CD4-positive, CD25-positive, alpha-beta regulatory T cell (primary cell): Measurements from ENCODE around the gene SLC27A6. TPM values are rescaled to one million over a fixed set of nuclear protein-coding genes. Genes with fewer than 3 reads are reported as not detected.
"Not testable (repeated sequence)": the region's sequence is repeated elsewhere in the genome, so short reads cannot be mapped to it uniquely, and the experiment has no call there.

ENCODE experiments used
- ATAC-seq, 2 donors: fragments of 150-1000 bp; cut with Tn5 transposase; one replicate each; pipeline ENCODE4 v1.10.0; 2021; ENCODE audit warnings: low read depth in 2 of 2, moderate number of reproducible peaks in 2 of 2, moderate library complexity in 1 of 2
- DNase-seq, 3 donors: peaks; one replicate each; pipeline versions ENCODE4 v3.0.0 to v3.0.0-alpha.2; 2012 to 2022; ENCODE audit warnings: mixed read lengths in 1 of 3
- H3K27ac ChIP-seq: one replicate; pipeline ENCODE4 v1.7.0; 2013; ENCODE audit warnings: mild to moderate bottlenecking, low read length; ENCODE audit not compliant: insufficient read depth, poor library complexity, severe bottlenecking
- H3K27me3 ChIP-seq: one replicate; pipeline ENCODE4 v1.7.0; 2013; ENCODE audit warnings: low read length; ENCODE audit not compliant: control insufficient read depth, insufficient read depth
- H3K36me3 ChIP-seq: one replicate; pipeline ENCODE4 v1.7.0; 2013; ENCODE audit warnings: mild to moderate bottlenecking, low read length, moderate library complexity; ENCODE audit not compliant: control insufficient read depth, insufficient read depth
- H3K4me1 ChIP-seq: 2 replicates; pipeline ENCODE4 v1.7.0; 2013; ENCODE audit warnings: mild to moderate bottlenecking, low read length; ENCODE audit not compliant: insufficient read depth, control insufficient read depth, poor library complexity, severe bottlenecking
- H3K4me3 ChIP-seq: one replicate; pipeline ENCODE4 v1.7.0; 2013; ENCODE audit warnings: low read depth, mild to moderate bottlenecking, low read length, moderate library complexity
- H3K9me3 ChIP-seq, 2 experiments: 1 replicate in 1 of 2; 2 replicates in 1 of 2; pipeline ENCODE4 v1.7.0; 2013; ENCODE audit warnings: low read length in 2 of 2, mild to moderate bottlenecking in 1 of 2, moderate library complexity in 1 of 2; ENCODE audit not compliant: control insufficient read depth in 2 of 2
- H3K27ac Mint-ChIP-seq, 3 donors: one replicate each; pipeline ENCODE4 v1.8.0; 2020 to 2022; ENCODE audit warnings: mild to moderate bottlenecking in 3 of 3, mixed read lengths in 3 of 3, moderate library complexity in 2 of 3
- H3K27me3 Mint-ChIP-seq: one replicate; pipeline ENCODE4 v1.8.0; 2022; ENCODE audit warnings: mild to moderate bottlenecking, mixed read lengths
- H3K36me3 Mint-ChIP-seq: one replicate; pipeline ENCODE4 v1.8.0; 2020; ENCODE audit warnings: mixed read lengths
- H3K4me1 Mint-ChIP-seq, 4 donors: one replicate each; pipeline ENCODE4 v1.8.0; 2020 to 2022; ENCODE audit warnings: mixed read lengths in 4 of 4, mild to moderate bottlenecking in 1 of 4
- H3K4me3 Mint-ChIP-seq, 4 donors: one replicate each; pipeline ENCODE4 v1.8.0; 2020 to 2022; ENCODE audit warnings: mild to moderate bottlenecking in 4 of 4, mixed read lengths in 4 of 4, moderate library complexity in 3 of 4
- H3K9me3 Mint-ChIP-seq, 7 donors: one replicate each; pipeline ENCODE4 v1.8.0; 2020 to 2022; ENCODE audit warnings: mixed read lengths in 7 of 7, mild to moderate bottlenecking in 3 of 7, moderate library complexity in 2 of 7
- polyA plus RNA-seq, 4 donors: library from polyadenylated mRNA; unstranded; fragments of 300-500 nt; fragmentation: Illumina TruSeq; gene quantifications; one replicate each; pipeline ENCODE4 v1.2.3, GENCODE V29; 2021
- total RNA-seq: library from RNA; stranded (reverse); gene quantifications from one replicate; pipeline ENCODE4 v1.2.3, GENCODE V29; 2022

SLC27A6 gene
- total and polyA plus RNA-seq, 5 donors from 2014 or later, result not detected

DNA sequence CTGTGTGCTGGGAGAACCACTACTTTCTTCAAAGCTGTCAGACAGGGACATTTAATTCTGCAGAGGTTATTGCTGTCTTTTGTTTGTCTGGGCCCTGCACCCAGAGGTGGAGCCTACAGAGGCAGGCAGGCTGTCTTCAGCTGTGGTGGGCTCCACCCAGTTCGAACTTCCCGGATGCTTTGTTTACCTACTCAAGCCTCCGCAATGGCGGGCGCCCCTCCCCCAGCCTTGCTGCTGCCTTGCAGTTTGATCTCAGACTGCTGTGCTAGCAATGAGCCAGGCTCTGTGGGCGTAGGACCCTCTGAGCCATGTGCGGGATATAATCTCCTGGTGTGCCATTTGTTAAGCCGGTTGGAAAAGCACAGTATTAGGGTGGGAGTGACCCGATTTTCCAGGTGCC is 22.2 kb upstream of the SLC27A6 start:
- H3K4me3 ChIP-seq, H3K4me3 Mint-ChIP-seq, H3K4me1 Mint-ChIP-seq, ATAC-seq, DNase-seq, H3K27me3 Mint-ChIP-seq, H3K36me3 Mint-ChIP-seq, H3K4me1 ChIP-seq, H3K36me3 ChIP-seq, H3K27me3 ChIP-seq, H3K27ac ChIP-seq, H3K9me3 ChIP-seq, H3K27ac Mint-ChIP-seq: not testable (repeated sequence)
- H3K9me3 Mint-ChIP-seq, result peaks cover 0 to 20% (median 5%) of the 10 kb centered on the region in 7 donors

DNA sequence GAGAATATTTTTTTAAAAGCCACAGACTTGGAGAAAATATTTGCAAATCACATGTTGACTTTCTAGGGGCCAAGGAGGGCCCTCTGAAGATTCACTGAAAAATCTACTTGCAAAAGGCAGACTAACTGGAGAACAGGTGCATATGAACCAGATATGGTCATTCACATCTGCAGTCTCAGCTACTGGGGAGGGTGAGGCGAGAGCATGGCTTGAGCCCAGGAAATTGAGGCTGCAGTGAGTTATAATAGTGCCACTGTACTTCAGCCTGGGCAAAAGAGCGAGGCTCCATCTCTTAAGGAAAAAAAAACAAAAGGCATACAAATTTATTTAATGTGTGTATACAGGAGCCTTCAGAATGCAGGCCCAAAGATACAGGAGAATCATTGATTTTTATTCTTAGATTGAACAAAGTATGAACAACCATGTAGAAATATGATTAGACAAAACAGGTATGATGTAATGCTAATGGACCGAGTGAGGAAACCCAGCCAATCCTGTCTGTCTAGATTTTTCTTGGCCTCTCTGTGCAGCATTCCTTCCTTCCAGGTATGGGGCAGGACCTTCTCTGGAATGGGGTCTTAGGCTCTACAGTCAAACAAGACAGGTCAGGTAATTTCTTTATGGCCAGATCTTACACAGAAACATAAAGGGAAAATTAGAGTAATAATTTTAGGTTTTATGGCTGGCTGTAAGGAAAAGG is 15.3 kb upstream of the SLC27A6 start:
- no peak overlapping the region for H3K4me3 ChIP-seq
- no peaks in the 10 kb centered on the region for H3K9me3 ChIP-seq
- Mint-ChIP-seq H3K27ac (no peak overlapping the region), H3K4me1 (no peaks in the 10 kb centered on the region), H3K36me3 (no peaks in the 10 kb centered on the region), H3K9me3 (peaks cover 0 to 6% (median 5%) of the 10 kb centered on the region in 7 donors), H3K4me3 (no peak overlapping the region), H3K27me3 (no peaks in the 10 kb centered on the region)
- H3K4me1 ChIP-seq, result no peaks in the 10 kb centered on the region
- no peak for DNase-seq
- no peak for ATAC-seq
- H3K27ac ChIP-seq, result no peak overlapping the region
- no peaks in the 10 kb centered on the region for H3K36me3 ChIP-seq
- H3K27me3 ChIP-seq, result no peaks in the 10 kb centered on the region

DNA sequence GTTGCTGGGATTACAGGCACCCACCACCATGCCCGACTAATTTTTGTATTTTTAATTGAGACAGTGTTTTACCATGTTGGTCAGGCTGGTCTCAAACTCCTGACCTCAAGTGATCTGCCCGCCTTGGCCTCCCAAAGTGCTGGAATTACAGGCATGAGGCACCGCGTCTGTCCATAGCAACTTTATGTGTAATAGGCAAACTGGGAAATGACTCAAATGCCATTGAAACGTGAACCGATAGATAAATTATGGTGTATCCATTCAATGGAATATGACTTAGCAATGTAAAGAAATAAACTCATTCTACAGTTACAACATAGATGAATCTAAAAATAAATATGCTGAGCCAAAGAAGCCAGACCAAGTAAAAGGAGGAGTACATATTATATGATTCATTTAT is 14.0 kb upstream of the SLC27A6 start:
- not testable (repeated sequence) for H3K36me3 ChIP-seq, H3K4me1 Mint-ChIP-seq, H3K27ac ChIP-seq, H3K4me3 ChIP-seq, H3K36me3 Mint-ChIP-seq, H3K27me3 Mint-ChIP-seq, H3K4me1 ChIP-seq, H3K27ac Mint-ChIP-seq, H3K9me3 Mint-ChIP-seq, H3K4me3 Mint-ChIP-seq, H3K27me3 ChIP-seq, ATAC-seq, DNase-seq, H3K9me3 ChIP-seq

DNA sequence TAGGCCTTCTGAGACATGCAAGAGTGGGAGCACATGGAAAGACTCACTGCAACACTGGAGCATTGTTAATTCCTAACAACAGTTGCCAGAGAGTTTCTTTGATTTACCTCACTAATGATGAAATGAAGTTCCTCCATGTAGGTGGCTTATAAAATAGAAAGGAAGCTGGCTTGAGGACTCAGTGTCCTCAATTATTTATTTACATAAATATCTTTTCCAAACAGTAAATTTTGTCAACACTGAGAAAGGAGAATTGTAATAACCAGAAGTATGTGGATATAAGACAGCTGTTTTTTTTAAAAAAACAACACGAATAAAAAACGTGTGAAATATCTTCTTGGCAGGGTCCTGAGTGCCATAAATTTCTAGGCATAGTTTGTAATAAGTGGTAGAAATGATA is 9.1 kb upstream of the SLC27A6 start:
- H3K4me1 ChIP-seq, result no peaks in the 10 kb centered on the region
- no peak overlapping the region for H3K4me3 ChIP-seq
- Mint-ChIP-seq H3K27me3 (no peaks in the 10 kb centered on the region), H3K9me3 (peaks cover 0 to 10% (median 3%) of the 10 kb centered on the region in 7 donors), H3K27ac (no peak overlapping the region), H3K4me1 (no peaks in the 10 kb centered on the region), H3K4me3 (no peak overlapping the region), H3K36me3 (no peaks in the 10 kb centered on the region)
- H3K27me3 ChIP-seq, result no peaks in the 10 kb centered on the region
- no peaks in the 10 kb centered on the region for H3K36me3 ChIP-seq
- no peak for DNase-seq
- no peak for ATAC-seq
- H3K9me3 ChIP-seq, result no peaks in the 10 kb centered on the region
- H3K27ac ChIP-seq, result no peak overlapping the region

DNA sequence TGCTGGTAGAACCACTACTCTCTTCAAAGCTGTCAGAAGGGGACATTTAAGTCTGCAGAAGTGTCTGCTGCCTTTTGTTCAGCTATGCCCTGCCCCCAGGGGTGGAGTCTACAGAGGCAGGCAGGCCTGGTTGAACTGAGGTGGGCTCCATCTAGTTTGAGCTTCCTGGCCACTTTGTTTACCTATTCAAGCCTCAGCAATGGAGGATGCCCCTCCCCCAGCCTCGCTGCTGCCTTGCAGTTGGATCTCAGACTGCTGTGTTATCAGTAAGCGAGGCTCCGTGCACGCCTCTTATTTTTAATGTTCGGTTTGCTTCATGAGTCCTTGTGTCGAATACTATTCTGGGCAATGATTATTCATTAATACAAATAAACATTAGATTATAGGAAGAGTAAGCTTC is 3.1 kb upstream of the SLC27A6 start:
- Histone ChIP-seq H3K4me3 (no peak overlapping the region), H3K27me3 (no peaks in the 10 kb centered on the region), H3K36me3 (no peaks in the 10 kb centered on the region), H3K4me1 (no peaks in the 10 kb centered on the region), H3K9me3 (no peaks in the 10 kb centered on the region), H3K27ac (no peak overlapping the region)
- Mint-ChIP-seq H3K36me3 (no peaks in the 10 kb centered on the region), H3K27ac (no peak overlapping the region), H3K27me3 (peaks cover 12% of the 10 kb centered on the region), H3K9me3 (peaks cover 0 to 13% (median 7%) of the 10 kb centered on the region in 7 donors), H3K4me3 (no peak overlapping the region), H3K4me1 (no peaks in the 10 kb centered on the region)
- ATAC-seq (no peak), DNase-seq (no peak)

DNA sequence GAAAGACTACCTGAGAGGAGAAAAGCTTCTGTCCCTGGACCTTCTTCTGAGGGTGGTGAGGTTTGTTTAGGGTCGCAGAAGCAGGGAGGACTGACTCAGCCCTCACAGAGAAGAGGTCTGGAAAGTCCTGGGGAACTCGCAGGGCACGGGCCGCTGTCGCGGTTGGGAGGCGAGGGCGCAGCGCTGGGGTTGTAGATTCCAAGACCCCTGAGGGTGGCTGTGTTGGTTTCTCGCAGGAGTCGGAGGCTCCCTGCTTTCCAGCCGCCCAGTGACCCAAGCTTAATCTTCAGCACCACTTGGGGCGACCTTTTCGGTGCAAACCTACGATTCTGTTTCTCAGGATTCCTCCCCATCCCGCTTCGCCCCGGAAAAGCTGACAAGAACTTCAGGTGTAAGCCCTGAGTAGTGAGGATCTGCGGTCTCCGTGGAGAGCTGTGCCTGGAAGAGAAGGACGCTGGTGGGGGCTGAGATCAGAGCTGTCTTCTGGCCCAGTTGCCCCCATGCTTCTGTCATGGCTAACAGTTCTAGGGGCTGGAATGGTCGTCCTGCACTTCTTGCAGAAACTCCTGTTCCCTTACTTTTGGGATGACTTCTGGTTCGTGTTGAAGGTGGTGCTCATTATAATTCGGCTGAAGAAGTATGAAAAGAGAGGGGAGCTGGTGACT is 482 bp downstream of the SLC27A6 start:
- H3K27me3 Mint-ChIP-seq, result peaks cover 12% of the 10 kb centered on the region
- no peaks in the 10 kb centered on the region for H3K27me3 ChIP-seq
- no peak overlapping the region for H3K4me3 Mint-ChIP-seq
- no peak for ATAC-seq
- H3K27ac ChIP-seq, result no peak overlapping the region
- no peak overlapping the region for H3K4me3 ChIP-seq
- no peaks in the 10 kb centered on the region for H3K4me1 Mint-ChIP-seq
- no peaks in the 10 kb centered on the region for H3K4me1 ChIP-seq
- H3K9me3 ChIP-seq, result no peaks in the 10 kb centered on the region
- DNase-seq, result no peak
- no peaks in the 10 kb centered on the region for H3K36me3 ChIP-seq
- H3K9me3 Mint-ChIP-seq, result peaks cover 0 to 10% (median 8%) of the 10 kb centered on the region in 7 donors
- H3K36me3 Mint-ChIP-seq, result no peaks in the 10 kb centered on the region
- H3K27ac Mint-ChIP-seq, result no peak overlapping the region

DNA sequence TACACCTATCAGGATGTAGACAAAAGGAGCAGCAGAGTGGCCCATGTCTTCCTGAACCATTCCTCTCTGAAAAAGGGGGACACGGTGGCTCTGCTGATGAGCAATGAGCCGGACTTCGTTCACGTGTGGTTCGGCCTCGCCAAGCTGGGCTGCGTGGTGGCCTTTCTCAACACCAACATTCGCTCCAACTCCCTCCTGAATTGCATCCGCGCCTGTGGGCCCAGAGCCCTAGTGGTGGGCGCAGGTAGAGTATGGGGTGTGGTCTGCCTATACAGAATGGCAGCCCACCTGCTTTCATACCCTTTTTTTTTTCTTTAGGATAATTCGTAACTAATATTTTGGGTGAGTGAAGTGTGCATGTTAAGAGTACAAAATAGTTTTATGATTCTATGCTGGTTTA is 1.1 kb downstream of the SLC27A6 start:
- H3K27ac ChIP-seq, result no peak overlapping the region
- no peak overlapping the region for H3K27ac Mint-ChIP-seq
- H3K9me3 ChIP-seq, result no peaks in the 10 kb centered on the region
- peaks cover 12% of the 10 kb centered on the region for H3K27me3 Mint-ChIP-seq
- no peak overlapping the region for H3K4me3 Mint-ChIP-seq
- DNase-seq (no peak), ATAC-seq (no peak)
- no peaks in the 10 kb centered on the region for H3K4me1 Mint-ChIP-seq
- no peak overlapping the region for H3K4me3 ChIP-seq
- no peaks in the 10 kb centered on the region for H3K4me1 ChIP-seq
- H3K27me3 ChIP-seq, result no peaks in the 10 kb centered on the region
- H3K36me3 Mint-ChIP-seq, result no peaks in the 10 kb centered on the region
- H3K9me3 Mint-ChIP-seq, result peaks cover 0 to 8% (median 4%) of the 10 kb centered on the region in 7 donors
- no peaks in the 10 kb centered on the region for H3K36me3 ChIP-seq

DNA sequence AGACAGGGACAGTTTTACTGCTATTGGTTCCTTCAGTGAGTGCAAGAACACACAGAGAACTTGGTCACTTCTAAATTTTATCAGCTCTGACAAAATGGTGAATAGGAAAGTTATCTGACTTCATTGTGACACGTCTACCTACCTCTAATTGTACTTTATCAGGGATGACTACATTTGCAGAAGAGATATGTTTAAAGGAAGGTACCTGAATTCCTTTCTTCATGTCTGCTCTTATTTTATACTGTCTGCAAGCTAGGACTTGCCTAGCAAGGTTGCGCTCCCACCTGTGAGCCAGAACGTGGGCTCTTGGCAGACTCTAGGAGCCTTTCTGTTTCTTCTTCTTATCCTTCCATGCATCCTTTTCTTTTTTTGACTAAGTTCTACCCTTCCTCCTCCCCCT is 1.6 kb downstream of the SLC27A6 start:
- H3K27ac Mint-ChIP-seq, result no peak overlapping the region
- H3K27ac ChIP-seq, result no peak overlapping the region
- no peaks in the 10 kb centered on the region for H3K9me3 ChIP-seq
- H3K4me3 Mint-ChIP-seq, result no peak overlapping the region
- H3K36me3 ChIP-seq, result no peaks in the 10 kb centered on the region
- H3K4me3 ChIP-seq, result no peak overlapping the region
- no peaks in the 10 kb centered on the region for H3K27me3 ChIP-seq
- no peaks in the 10 kb centered on the region for H3K4me1 ChIP-seq
- H3K36me3 Mint-ChIP-seq, result no peaks in the 10 kb centered on the region
- peaks cover 12% of the 10 kb centered on the region for H3K27me3 Mint-ChIP-seq
- ATAC-seq (no peak), DNase-seq (no peak)
- peaks cover 0 to 8% (median 4%) of the 10 kb centered on the region in 7 donors for H3K9me3 Mint-ChIP-seq
- H3K4me1 Mint-ChIP-seq, result no peaks in the 10 kb centered on the region
